IgD-negative memory B cell (primary cell): ENCODE data around the gene ERMARD. TPM values are rescaled to one million over a fixed set of nuclear protein-coding genes. Genes with fewer than 3 reads are reported as not detected.
A peak's percentile ranks its signal among the peaks of the same experiment; 100 is the strongest.
"Not testable (repeated sequence)": the region's sequence is repeated elsewhere in the genome, so short reads cannot be mapped to it uniquely, and the experiment has no call there.

ENCODE experiments used
- H3K27ac Mint-ChIP-seq, 3 donors: one replicate each; pipeline ENCODE4 v1.8.0; 2020 to 2022; ENCODE audit warnings: mild to moderate bottlenecking in 3 of 3, mixed read lengths in 3 of 3, moderate library complexity in 1 of 3
- H3K27me3 Mint-ChIP-seq: one replicate; pipeline ENCODE4 v1.8.0; 2021; ENCODE audit warnings: mixed read lengths
- H3K36me3 Mint-ChIP-seq: one replicate; pipeline ENCODE4 v1.8.0; 2020; ENCODE audit warnings: mild to moderate bottlenecking, mixed read lengths
- H3K4me1 Mint-ChIP-seq, 3 donors: one replicate each; pipeline ENCODE4 v1.8.0; 2020 to 2022; ENCODE audit warnings: mixed read lengths in 3 of 3, mild to moderate bottlenecking in 1 of 3
- H3K4me3 Mint-ChIP-seq, 4 donors: one replicate each; pipeline ENCODE4 v1.8.0; 2020 to 2022; ENCODE audit warnings: mild to moderate bottlenecking in 4 of 4, mixed read lengths in 4 of 4, moderate library complexity in 3 of 4
- H3K9me3 Mint-ChIP-seq, 3 donors: one replicate each; pipeline ENCODE4 v1.8.0; 2020 to 2021; ENCODE audit warnings: mixed read lengths in 3 of 3, mild to moderate bottlenecking in 1 of 3
- polyA plus RNA-seq: library from polyadenylated mRNA; unstranded; fragments of 300-500 nt; fragmentation: Illumina TruSeq; gene quantifications from one replicate; pipeline ENCODE4 v1.2.3, GENCODE V29; 2021

ERMARD gene
- polyA plus RNA-seq, 1 donor from 2014 or later, result 9.0 TPM

GRCh38 chr6:169765789-169766188, 14.4 kb downstream of the ERMARD start:
- peak overlapping the region in 1 of 3 donors; percentile 42 for H3K27ac Mint-ChIP-seq
- not testable (repeated sequence) for H3K9me3 Mint-ChIP-seq, H3K36me3 Mint-ChIP-seq, H3K4me1 Mint-ChIP-seq, H3K27me3 Mint-ChIP-seq, H3K4me3 Mint-ChIP-seq

GRCh38 chr6:169766232-169766631, 14.8 kb downstream of the ERMARD start:
- Mint-ChIP-seq H3K36me3 (peaks cover 9% of the 10 kb centered on the region), H3K4me3 (no peak overlapping the region), H3K27me3 (no peaks in the 10 kb centered on the region), H3K27ac (peak overlapping the region in 1 of 3 donors; percentile 42), H3K4me1 (no peaks in the 10 kb centered on the region), H3K9me3 (no peaks in the 10 kb centered on the region)

- Mint-ChIP-seq H3K36me3 (peaks cover 11% of the 10 kb centered on the region), H3K4me1 (no peaks in the 10 kb centered on the region), H3K27me3 (no peaks in the 10 kb centered on the region), H3K27ac (no peak overlapping the region), H3K4me3 (no peak overlapping the region), H3K9me3 (no peaks in the 10 kb centered on the region)
Measured at GRCh38 chr6:169766921-169767736, 15.7 kb downstream of the ERMARD start.

GRCh38 chr6:169774347-169774746, 22.9 kb downstream of the ERMARD start:
- Mint-ChIP-seq H3K9me3 (no peaks in the 10 kb centered on the region), H3K36me3 (peaks cover 7% of the 10 kb centered on the region), H3K27ac (no peak overlapping the region)

GRCh38 chr6:169775321-169775720, 23.9 kb downstream of the ERMARD start:
- Mint-ChIP-seq H3K4me3 (no peak overlapping the region), H3K36me3 (peaks cover 9% of the 10 kb centered on the region), H3K27ac (no peak overlapping the region), H3K27me3 (no peaks in the 10 kb centered on the region), H3K4me1 (no peaks in the 10 kb centered on the region), H3K9me3 (no peaks in the 10 kb centered on the region)

More at GRCh38 chr6:169774347-169774746, 22.9 kb downstream of the ERMARD start:
- H3K4me3 Mint-ChIP-seq, result no peak overlapping the region
- H3K4me1 Mint-ChIP-seq, result no peaks in the 10 kb centered on the region
- no peaks in the 10 kb centered on the region for H3K27me3 Mint-ChIP-seq

GRCh38 chr6:169776379-169776778, 25.0 kb downstream of the ERMARD start:
- peaks cover 14% of the 10 kb centered on the region for H3K36me3 Mint-ChIP-seq
- H3K9me3 Mint-ChIP-seq, result no peaks in the 10 kb centered on the region
- H3K27ac Mint-ChIP-seq, result no peak overlapping the region
- H3K4me1 Mint-ChIP-seq, result no peaks in the 10 kb centered on the region
- no peaks in the 10 kb centered on the region for H3K27me3 Mint-ChIP-seq
- H3K4me3 Mint-ChIP-seq, result no peak overlapping the region

- peaks cover 16% of the 10 kb centered on the region for H3K36me3 Mint-ChIP-seq
Measured at GRCh38 chr6:169777896-169778295, 26.5 kb downstream of the ERMARD start.

GRCh38 chr6:169778646-169779045, 27.2 kb downstream of the ERMARD start:
- peaks cover 20% of the 10 kb centered on the region for H3K36me3 Mint-ChIP-seq

More at GRCh38 chr6:169777896-169778295, 26.5 kb downstream of the ERMARD start:
- Mint-ChIP-seq H3K27me3 (no peaks in the 10 kb centered on the region), H3K4me1 (no peaks in the 10 kb centered on the region), H3K4me3 (no peak overlapping the region), H3K9me3 (no peaks in the 10 kb centered on the region), H3K27ac (no peak overlapping the region)

GRCh38 chr6:169779092-169779815, 27.8 kb downstream of the ERMARD start:
- H3K9me3 Mint-ChIP-seq, result no peaks in the 10 kb centered on the region
- no peaks in the 10 kb centered on the region for H3K27me3 Mint-ChIP-seq
- H3K36me3 Mint-ChIP-seq, result peaks cover 24% of the 10 kb centered on the region
- no peak overlapping the region for H3K27ac Mint-ChIP-seq
- no peaks in the 10 kb centered on the region for H3K4me1 Mint-ChIP-seq
- H3K4me3 Mint-ChIP-seq, result peak overlapping the region in 1 of 4 donors; percentile 9

More at GRCh38 chr6:169778646-169779045, 27.2 kb downstream of the ERMARD start:
- Mint-ChIP-seq H3K4me1 (no peaks in the 10 kb centered on the region), H3K4me3 (no peak overlapping the region), H3K27ac (no peak overlapping the region), H3K9me3 (no peaks in the 10 kb centered on the region), H3K27me3 (no peaks in the 10 kb centered on the region)

GRCh38 chr6:169779896-169780295, 28.5 kb downstream of the ERMARD start:
- Mint-ChIP-seq H3K27ac (no peak overlapping the region), H3K9me3 (no peaks in the 10 kb centered on the region), H3K4me3 (no peak overlapping the region), H3K36me3 (peaks cover 24% of the 10 kb centered on the region), H3K27me3 (no peaks in the 10 kb centered on the region), H3K4me1 (no peaks in the 10 kb centered on the region)

- Mint-ChIP-seq H3K36me3 (peaks cover 21% of the 10 kb centered on the region), H3K9me3 (no peaks in the 10 kb centered on the region), H3K27ac (no peak overlapping the region), H3K4me1 (no peaks in the 10 kb centered on the region), H3K4me3 (no peak overlapping the region), H3K27me3 (no peaks in the 10 kb centered on the region)
Measured at GRCh38 chr6:169780571-169781091, 29.2 kb downstream of the ERMARD start.

GRCh38 chr6:169782966-169783365, 31.5 kb downstream of the ERMARD start:
- Mint-ChIP-seq H3K4me3 (no peak overlapping the region), H3K27me3 (no peaks in the 10 kb centered on the region), H3K4me1 (no peaks in the 10 kb centered on the region), H3K9me3 (no peaks in the 10 kb centered on the region), H3K36me3 (peaks cover 19% of the 10 kb centered on the region), H3K27ac (peak overlapping the region in 1 of 3 donors; percentile 55)

- Mint-ChIP-seq H3K9me3 (no peaks in the 10 kb centered on the region), H3K36me3 (peaks cover 19% of the 10 kb centered on the region), H3K4me1 (no peaks in the 10 kb centered on the region), H3K4me3 (no peak overlapping the region), H3K27me3 (no peaks in the 10 kb centered on the region), H3K27ac (no peak overlapping the region)
Measured at GRCh38 chr6:169783401-169783800, 32.0 kb downstream of the ERMARD start.

- peaks cover 19% of the 10 kb centered on the region for H3K36me3 Mint-ChIP-seq
- no peaks in the 10 kb centered on the region for H3K9me3 Mint-ChIP-seq
- H3K4me3 Mint-ChIP-seq, result no peak overlapping the region
- peaks cover 3% of the 10 kb centered on the region for H3K27me3 Mint-ChIP-seq
- H3K4me1 Mint-ChIP-seq, result no peaks in the 10 kb centered on the region
- H3K27ac Mint-ChIP-seq, result no peak overlapping the region
Measured at GRCh38 chr6:169783971-169784820, 32.8 kb downstream of the ERMARD start.
